Mesothelial cell of epicardium (in vitro differentiated cells): ENCODE results near the gene TANC1. TPM values are rescaled to one million over a fixed set of nuclear protein-coding genes. Genes with fewer than 3 reads are reported as not detected.

Experiments used
- DNase-seq, 2 experiments: peaks; one replicate each; pipeline ENCODE4 v3.0.0; 2021; ENCODE audit warnings: low spot score in 2 of 2; ENCODE audit not compliant: unreplicated experiment in 2 of 2
- H3K27ac Mint-ChIP-seq: 2 replicates; pipeline ENCODE4 v1.8.0; 2021; ENCODE audit warnings: mixed read lengths
- H3K27me3 Mint-ChIP-seq: 2 replicates; pipeline ENCODE4 v1.8.0; 2021; ENCODE audit warnings: low read depth, mixed read lengths
- H3K36me3 Mint-ChIP-seq: 2 replicates; pipeline ENCODE4 v1.8.0; 2021; ENCODE audit warnings: mixed read lengths
- H3K4me1 Mint-ChIP-seq: 2 replicates; pipeline ENCODE4 v1.8.0; 2021; ENCODE audit warnings: mixed read lengths
- H3K4me3 Mint-ChIP-seq: 2 replicates; pipeline ENCODE4 v1.8.0; 2021; ENCODE audit warnings: mild to moderate bottlenecking, moderate library complexity, mixed read lengths
- H3K9me3 Mint-ChIP-seq: 2 replicates; pipeline ENCODE4 v1.8.0; 2021; ENCODE audit warnings: mixed read lengths
- total RNA-seq: library from RNA; stranded (reverse); gene quantifications from 3 replicates; pipeline ENCODE4 v1.2.1, GENCODE V29; 2021
- TF ChIP-seq, protein P1 (sequence below): fragments of 200-600 bp; sonication (generic); IDR thresholded peaks from one replicate; pipeline ENCODE4 v1.5.0; 2021; ENCODE audit warnings: antibody characterized with exemption; ENCODE audit not compliant: unreplicated experiment

Gene TANC1
- total RNA-seq, 1 donor from 2014 or later, result 138 TPM

DNA sequence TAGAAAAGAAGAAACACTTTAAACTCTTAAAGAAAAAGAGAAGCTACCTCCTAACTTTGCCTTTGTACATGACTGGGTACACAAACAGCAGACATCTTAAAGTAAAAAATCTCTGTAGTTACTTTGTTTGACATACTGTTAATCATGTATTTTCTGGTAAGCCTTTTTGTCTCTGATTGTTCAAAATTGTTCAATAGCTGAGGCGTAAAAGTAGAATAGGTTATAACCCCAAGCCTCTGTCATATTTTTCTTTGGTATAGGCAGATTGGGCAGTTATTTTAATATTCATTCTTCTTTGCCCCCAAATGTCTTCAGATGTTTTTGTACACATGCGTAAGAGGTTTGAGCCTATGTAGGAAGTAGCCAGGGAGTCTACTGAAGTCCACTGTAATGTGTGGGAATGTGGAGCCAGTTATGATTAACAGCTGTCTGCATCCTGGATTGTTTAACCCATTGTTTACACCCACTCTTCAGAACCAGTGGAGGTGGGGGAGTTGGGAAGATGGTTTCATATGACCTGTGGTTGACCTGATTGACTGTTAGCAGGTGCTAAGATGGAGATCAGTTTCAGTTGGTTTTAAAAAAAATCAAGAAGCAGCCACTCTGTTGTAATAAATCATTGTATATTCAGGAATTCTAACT lies 150.5 kb downstream of the TANC1 start:
- no peaks in the 10 kb centered on the region for H3K27me3 Mint-ChIP-seq
- peaks cover 24% of the 10 kb centered on the region for H3K36me3 Mint-ChIP-seq
- no peaks in the 10 kb centered on the region for H3K9me3 Mint-ChIP-seq
- no peak for DNase-seq
- TF ChIP-seq, protein P1, sequence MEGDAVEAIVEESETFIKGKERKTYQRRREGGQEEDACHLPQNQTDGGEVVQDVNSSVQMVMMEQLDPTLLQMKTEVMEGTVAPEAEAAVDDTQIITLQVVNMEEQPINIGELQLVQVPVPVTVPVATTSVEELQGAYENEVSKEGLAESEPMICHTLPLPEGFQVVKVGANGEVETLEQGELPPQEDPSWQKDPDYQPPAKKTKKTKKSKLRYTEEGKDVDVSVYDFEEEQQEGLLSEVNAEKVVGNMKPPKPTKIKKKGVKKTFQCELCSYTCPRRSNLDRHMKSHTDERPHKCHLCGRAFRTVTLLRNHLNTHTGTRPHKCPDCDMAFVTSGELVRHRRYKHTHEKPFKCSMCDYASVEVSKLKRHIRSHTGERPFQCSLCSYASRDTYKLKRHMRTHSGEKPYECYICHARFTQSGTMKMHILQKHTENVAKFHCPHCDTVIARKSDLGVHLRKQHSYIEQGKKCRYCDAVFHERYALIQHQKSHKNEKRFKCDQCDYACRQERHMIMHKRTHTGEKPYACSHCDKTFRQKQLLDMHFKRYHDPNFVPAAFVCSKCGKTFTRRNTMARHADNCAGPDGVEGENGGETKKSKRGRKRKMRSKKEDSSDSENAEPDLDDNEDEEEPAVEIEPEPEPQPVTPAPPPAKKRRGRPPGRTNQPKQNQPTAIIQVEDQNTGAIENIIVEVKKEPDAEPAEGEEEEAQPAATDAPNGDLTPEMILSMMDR, result peak; percentile 52
- peaks cover 44% of the 10 kb centered on the region for H3K4me1 Mint-ChIP-seq
- no peak overlapping the region for H3K4me3 Mint-ChIP-seq
- H3K27ac Mint-ChIP-seq, result peak overlapping the region; percentile 84

DNA sequence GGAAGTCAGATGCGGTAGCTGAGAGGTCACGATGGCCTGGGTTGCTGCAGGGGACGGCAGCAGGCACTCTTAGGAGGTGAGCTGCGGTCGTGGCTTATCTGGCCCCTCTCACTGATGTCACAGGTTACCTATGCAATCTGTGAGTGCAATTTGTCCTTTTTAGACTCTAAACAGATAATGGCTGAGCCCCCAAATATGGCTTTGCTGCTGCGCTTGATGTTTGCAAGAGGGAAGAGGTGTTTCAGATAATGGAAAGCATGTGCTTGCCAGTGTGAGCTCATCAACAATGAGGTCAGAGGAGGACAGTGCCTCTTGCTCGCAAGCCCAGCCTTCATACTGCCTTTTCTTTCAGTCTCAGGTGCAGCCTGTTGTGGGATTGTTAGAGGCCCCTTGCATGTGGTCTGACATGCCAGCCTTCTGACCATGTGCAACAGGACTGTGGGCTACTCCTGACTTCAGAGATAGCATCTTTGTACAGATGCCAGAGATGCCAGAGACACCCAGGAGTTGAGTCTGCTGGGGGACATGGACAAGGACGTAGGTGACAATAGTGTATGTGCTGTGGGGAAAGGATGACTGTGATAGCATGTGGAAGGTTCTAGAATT lies 151.3 kb downstream of the TANC1 start:
- Mint-ChIP-seq H3K4me3 (no peak overlapping the region), H3K9me3 (no peaks in the 10 kb centered on the region), H3K4me1 (peaks cover 50% of the 10 kb centered on the region), H3K27me3 (no peaks in the 10 kb centered on the region), H3K36me3 (peaks cover 19% of the 10 kb centered on the region), H3K27ac (peak overlapping the region; percentile 84)
- TF ChIP-seq, protein P1, result no peak
- DNase-seq, result no peak

DNA sequence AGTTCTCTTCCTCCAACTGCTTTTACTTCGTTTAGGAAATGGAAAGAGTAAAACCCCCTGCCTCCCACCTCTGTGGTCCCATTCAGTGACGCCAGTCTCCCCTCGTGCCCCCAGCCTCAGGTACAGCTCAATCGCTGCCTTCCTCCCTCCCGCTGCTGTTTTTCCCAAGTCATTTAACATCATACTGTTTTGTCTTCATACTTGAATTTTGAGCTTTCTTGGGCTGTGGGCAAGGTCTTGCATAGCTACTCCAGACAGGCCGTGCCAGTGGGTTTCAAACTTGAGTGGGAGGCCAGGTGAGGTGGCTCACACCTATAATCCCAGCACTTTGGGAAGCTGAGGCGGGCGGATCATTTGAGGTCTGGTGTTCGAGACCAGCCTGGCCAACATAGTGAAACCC lies 155.3 kb downstream of the TANC1 start:
- Mint-ChIP-seq H3K27ac (peak overlapping the region; percentile 97), H3K9me3 (no peaks in the 10 kb centered on the region), H3K36me3 (peaks cover 12% of the 10 kb centered on the region), H3K4me1 (peaks cover 73% of the 10 kb centered on the region), H3K4me3 (no peak overlapping the region), H3K27me3 (no peaks in the 10 kb centered on the region)
- TF ChIP-seq, protein P1, result no peak
- no peak for DNase-seq

DNA sequence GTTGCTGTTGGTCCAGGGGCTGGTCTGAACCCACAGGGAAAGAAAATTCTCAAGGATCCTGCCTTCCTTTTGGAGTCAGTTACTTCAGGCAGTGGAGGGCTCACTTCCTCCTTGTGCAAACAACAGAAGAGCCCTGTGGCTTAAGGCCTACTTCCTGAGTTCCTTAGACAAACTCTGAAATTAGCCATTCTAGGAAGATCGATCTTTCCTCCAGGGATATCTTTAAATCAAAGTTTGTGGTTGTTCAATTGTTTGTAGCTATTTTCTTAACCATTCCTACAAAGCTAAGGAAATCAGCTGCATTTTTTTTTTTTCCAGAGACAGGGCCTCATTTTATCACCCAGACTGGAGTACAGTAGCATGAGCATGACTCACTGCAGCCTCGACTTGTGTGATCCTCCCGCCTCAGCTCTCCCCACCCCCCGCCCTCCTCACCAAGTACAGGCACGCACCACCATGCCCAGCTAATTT lies 156.0 kb downstream of the TANC1 start:
- Mint-ChIP-seq H3K36me3 (peaks cover 12% of the 10 kb centered on the region), H3K27ac (peak overlapping the region; percentile 97), H3K9me3 (no peaks in the 10 kb centered on the region), H3K4me3 (no peak overlapping the region), H3K4me1 (peaks cover 73% of the 10 kb centered on the region), H3K27me3 (no peaks in the 10 kb centered on the region)
- TF ChIP-seq, protein P1, result no peak
- no peak for DNase-seq

DNA sequence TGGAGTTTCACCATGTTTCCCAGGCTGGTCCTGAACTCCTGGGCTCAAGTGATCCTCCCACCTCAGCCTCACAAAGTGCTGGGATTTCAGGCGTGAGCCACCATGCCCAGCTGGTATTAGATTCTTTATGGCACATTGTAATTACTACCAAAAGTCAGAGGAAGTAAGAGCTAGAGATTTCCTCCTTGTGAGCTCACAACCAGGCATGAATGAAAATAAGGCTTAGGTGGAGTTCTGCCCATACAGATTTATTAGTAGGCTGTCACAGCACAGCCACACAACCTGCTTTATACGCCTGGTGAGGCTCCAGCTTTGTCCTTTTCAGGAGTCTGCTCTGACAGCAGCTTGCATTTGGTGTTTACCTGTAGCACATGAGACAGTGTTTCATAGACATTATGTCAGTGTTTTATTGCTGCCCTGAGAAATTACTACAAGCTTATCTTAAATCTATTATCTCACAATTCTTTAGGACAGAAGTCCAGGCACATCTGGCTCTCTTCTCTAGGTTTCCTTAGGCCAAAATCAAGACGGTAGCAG lies 156.6 kb downstream of the TANC1 start:
- Mint-ChIP-seq H3K36me3 (peaks cover 11% of the 10 kb centered on the region), H3K27ac (peak overlapping the region; percentile 97), H3K4me3 (no peak overlapping the region), H3K27me3 (no peaks in the 10 kb centered on the region), H3K9me3 (no peaks in the 10 kb centered on the region), H3K4me1 (peaks cover 73% of the 10 kb centered on the region)
- TF ChIP-seq, protein P1, result no peak
- no peak for DNase-seq
